Smooth muscle cell (in vitro differentiated cells): ENCODE data around the gene DLEC1. TPM values are rescaled to one million over a fixed set of nuclear protein-coding genes. Genes with fewer than 3 reads are reported as not detected.

Experiments
- DNase-seq: peaks from one replicate; lab custom pipeline; 2025; ENCODE audit not compliant: unreplicated experiment; lab: John Stamatoyannopoulos, UW
- H2AFZ ChIP-seq: fragments of 200-600 bp; sonication (generic); 2 replicates; pipeline ENCODE4 v1.6.0; 2016; ENCODE audit warnings: antibody characterized with exemption, low read depth, mild to moderate bottlenecking
- H3F3A ChIP-seq: fragments of 200-600 bp; sonication (generic); 2 replicates; pipeline ENCODE4 v1.6.0; 2017; ENCODE audit warnings: antibody characterized with exemption, low read depth
- H3K27ac ChIP-seq: fragments of 200-600 bp; sonication (generic); 2 replicates; pipeline ENCODE4 v1.5.1; 2016; ENCODE audit warnings: low read depth, mild to moderate bottlenecking
- H3K27me3 ChIP-seq: fragments of 200-600 bp; sonication (generic); 2 replicates; pipeline ENCODE4 v1.6.1; 2016; ENCODE audit warnings: low read depth, mild to moderate bottlenecking
- H3K36me3 ChIP-seq: fragments of 200-600 bp; sonication (generic); 2 replicates; pipeline ENCODE4 v1.5.1; 2016; ENCODE audit warnings: low read depth
- H3K4me1 ChIP-seq: fragments of 200-600 bp; sonication (generic); 2 replicates; pipeline ENCODE4 v1.5.1; 2016; ENCODE audit warnings: low read depth
- H3K4me2 ChIP-seq: fragments of 200-600 bp; sonication (generic); 2 replicates; pipeline ENCODE4 v1.6.0; 2016; ENCODE audit warnings: mild to moderate bottlenecking
- H3K4me3 ChIP-seq: fragments of 200-600 bp; sonication (generic); 2 replicates; pipeline ENCODE4 v1.5.1; 2016; ENCODE audit warnings: mild to moderate bottlenecking
- H3K79me2 ChIP-seq: fragments of 200-600 bp; sonication (generic); 2 replicates; pipeline ENCODE4 v1.6.0; 2016; ENCODE audit warnings: low read depth, mild to moderate bottlenecking
- H3K9ac ChIP-seq: fragments of 200-600 bp; sonication (generic); 2 replicates; pipeline ENCODE4 v1.6.0; 2016; ENCODE audit warnings: low read depth
- H3K9me3 ChIP-seq: fragments of 200-600 bp; sonication (generic); replicated peaks from 2 replicates; pipeline ENCODE4 v1.5.1; 2016; ENCODE audit warnings: low read depth
- H4K20me1 ChIP-seq: fragments of 200-600 bp; sonication (generic); 2 replicates; pipeline ENCODE4 v1.6.0; 2016; ENCODE audit warnings: low read depth
- WGBS: methylation state at CpG from one replicate; pipeline ENCODE4 v1.1.7; 2016; ENCODE audit warnings: low lambda C conversion rate; 5-methylcytosine and 5-hydroxymethylcytosine counted together
- polyA plus RNA-seq: library from polyadenylated mRNA; unstranded; fragments of >200 nt; fragmentation: Nextera tagmentation; extraction: Ambion mirVana; gene quantifications from 2 replicates; pipeline ENCODE4 v1.2.1, GENCODE V29; 2016
- small RNA-seq: library from RNA; depleted of rRNA; stranded (forward); fragments of <200 nt; gene quantifications from one replicate; pipeline ENCODE3, GENCODE V24; 2014
- total RNA-seq: library from RNA; depleted of rRNA; stranded (reverse); fragments of >200 nt; gene quantifications from 2 replicates; pipeline ENCODE4 v1.2.3, GENCODE V29; 2014
- TF ChIP-seq, protein P1 (sequence below): fragments of 200-600 bp; sonication (generic); IDR thresholded peaks from 2 replicates; pipeline ENCODE4 v1.5.1; 2017; ENCODE audit warnings: borderline replicate concordance, mild to moderate bottlenecking, antibody characterized with exemption; ENCODE audit not compliant: insufficient read depth, poor library complexity, severe bottlenecking

Gene DLEC1
- total and polyA plus RNA-seq, 2 experiments from 2014 or later: 0.27 to 0.61 TPM

DNA sequence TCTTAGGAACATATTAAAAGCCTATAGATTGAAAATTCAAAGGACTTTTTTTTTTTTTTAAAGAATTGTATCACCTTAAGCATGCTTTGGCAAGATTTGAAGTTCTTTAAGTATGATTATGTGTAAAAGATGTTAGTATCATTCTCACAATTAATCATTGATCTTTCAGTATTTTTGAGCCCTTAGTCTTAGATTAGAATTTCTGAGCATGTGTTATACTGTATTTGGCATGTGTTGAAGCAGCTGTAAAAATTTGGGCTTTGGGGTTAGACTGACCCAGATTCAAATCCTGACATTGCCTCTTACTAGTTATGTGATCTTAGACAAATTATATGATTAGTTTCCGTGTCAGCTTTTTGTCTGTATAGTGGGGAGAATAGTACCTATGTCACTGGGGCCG is 132.6 kb downstream of the DLEC1 start:
- Histone ChIP-seq H3K27me3 (no peaks in the 10 kb centered on the region), H3K79me2 (peaks cover 96% of the 10 kb centered on the region), H3K4me3 (no peak overlapping the region), H2AFZ (no peak overlapping the region), H3K36me3 (no peaks in the 10 kb centered on the region), H3K4me2 (no peak overlapping the region), H3K4me1 (peaks cover 24% of the 10 kb centered on the region), H3K9ac (no peak overlapping the region), H3K9me3 (no peaks in the 10 kb centered on the region), H3K27ac (no peak overlapping the region), H4K20me1 (peaks cover 90% of the 10 kb centered on the region), H3F3A (peaks cover 29% of the 10 kb centered on the region)
- TF ChIP-seq, protein P1, sequence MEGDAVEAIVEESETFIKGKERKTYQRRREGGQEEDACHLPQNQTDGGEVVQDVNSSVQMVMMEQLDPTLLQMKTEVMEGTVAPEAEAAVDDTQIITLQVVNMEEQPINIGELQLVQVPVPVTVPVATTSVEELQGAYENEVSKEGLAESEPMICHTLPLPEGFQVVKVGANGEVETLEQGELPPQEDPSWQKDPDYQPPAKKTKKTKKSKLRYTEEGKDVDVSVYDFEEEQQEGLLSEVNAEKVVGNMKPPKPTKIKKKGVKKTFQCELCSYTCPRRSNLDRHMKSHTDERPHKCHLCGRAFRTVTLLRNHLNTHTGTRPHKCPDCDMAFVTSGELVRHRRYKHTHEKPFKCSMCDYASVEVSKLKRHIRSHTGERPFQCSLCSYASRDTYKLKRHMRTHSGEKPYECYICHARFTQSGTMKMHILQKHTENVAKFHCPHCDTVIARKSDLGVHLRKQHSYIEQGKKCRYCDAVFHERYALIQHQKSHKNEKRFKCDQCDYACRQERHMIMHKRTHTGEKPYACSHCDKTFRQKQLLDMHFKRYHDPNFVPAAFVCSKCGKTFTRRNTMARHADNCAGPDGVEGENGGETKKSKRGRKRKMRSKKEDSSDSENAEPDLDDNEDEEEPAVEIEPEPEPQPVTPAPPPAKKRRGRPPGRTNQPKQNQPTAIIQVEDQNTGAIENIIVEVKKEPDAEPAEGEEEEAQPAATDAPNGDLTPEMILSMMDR: no peak
- no peak for DNase-seq
- 97% methylated on average over 2 of the region's 2 CpGs for WGBS

Small RNA genes lying within 50 kb of the gene (small RNA-seq; reads per million reads assigned to genes)
- gene RF00019: not detected

Other genes with a start within 250 kb of the DLEC1 start
- gene CTDSPL, start 177.3 kb upstream of the DLEC1 start, total RNA-seq: 26.8 and 34.3 TPM in 2 replicates
- 31.3 and 35.7 TPM in 2 replicates for gene CTDSPL, start 177.3 kb upstream of the DLEC1 start, polyA plus RNA-seq
- gene VILL, start 48.4 kb upstream of the DLEC1 start, total RNA-seq: 3.4 and 3.8 TPM in 2 replicates
- 2.3 and 5.6 TPM in 2 replicates for gene VILL, start 48.4 kb upstream of the DLEC1 start, polyA plus RNA-seq
- gene PLCD1, start 9.6 kb upstream of the DLEC1 start, total RNA-seq: 20.5 and 21.3 TPM in 2 replicates
- 33.3 and 34.8 TPM in 2 replicates for gene PLCD1, start 9.6 kb upstream of the DLEC1 start, polyA plus RNA-seq
- 15.4 and 22.7 TPM in 2 replicates for gene ACAA1, start 97.9 kb downstream of the DLEC1 start, total RNA-seq
- 41.8 and 43.8 TPM in 2 replicates for gene ACAA1, start 97.9 kb downstream of the DLEC1 start, polyA plus RNA-seq
- 8.2 and 14.1 TPM in 2 replicates for gene MYD88, start 99.5 kb downstream of the DLEC1 start, total RNA-seq
- 37.4 and 37.5 TPM in 2 replicates for gene MYD88, start 99.5 kb downstream of the DLEC1 start, polyA plus RNA-seq
- gene OXSR1, start 126.3 kb downstream of the DLEC1 start, total RNA-seq: 50.3 and 50.6 TPM in 2 replicates
- 11.9 and 21.7 TPM in 2 replicates for gene OXSR1, start 126.3 kb downstream of the DLEC1 start, polyA plus RNA-seq
- 0.13 TPM in 2 replicates for gene SLC22A13, start 226.6 kb downstream of the DLEC1 start, total RNA-seq
- 0.43 TPM in 1 of 2 replicates, not detected in the other for gene SLC22A13, start 226.6 kb downstream of the DLEC1 start, polyA plus RNA-seq
- 0.09 and 0.54 TPM in 2 replicates for gene SLC22A14, start 243.1 kb downstream of the DLEC1 start, total RNA-seq
- 0.66 and 0.84 TPM in 2 replicates for gene SLC22A14, start 243.1 kb downstream of the DLEC1 start, polyA plus RNA-seq